GM23338 (cell line): ENCODE data around the gene LDLRAD3. TPM values are rescaled to one million over a fixed set of nuclear protein-coding genes. Genes with fewer than 3 reads are reported as not detected.

Experiments used
- ATAC-seq: fragments of 200-7000 bp; cut with Tn5 transposase; 3 replicates; pipeline ENCODE4 v1.9.1; 2020
- DNase-seq: peaks from one replicate; pipeline ENCODE4 v3.0.0-alpha.2; 2015; ENCODE audit warnings: low spot score
- H2AFZ ChIP-seq: fragments of 200-600 bp; sonication (generic); 2 replicates; pipeline ENCODE4 v1.8.0; 2016; ENCODE audit warnings: antibody characterized with exemption, mild to moderate bottlenecking, moderate library complexity
- H3F3A ChIP-seq: fragments of 200-600 bp; sonication (generic); replicated peaks from 2 replicates; pipeline ENCODE4 v1.8.0; 2017; ENCODE audit warnings: antibody characterized with exemption, mixed run types, low read depth
- H3K27ac ChIP-seq: fragments of 200-600 bp; sonication (generic); 2 replicates; pipeline ENCODE4 v1.6.1; 2016; ENCODE audit warnings: low read depth
- H3K27me3 ChIP-seq: fragments of 200-600 bp; sonication (generic); 2 replicates; pipeline ENCODE4 v1.8.0; 2016; ENCODE audit warnings: mild to moderate bottlenecking, mixed run types, moderate library complexity; ENCODE audit not compliant: insufficient read depth
- H3K36me3 ChIP-seq: fragments of 200-600 bp; sonication (generic); 2 replicates; pipeline ENCODE4 v1.8.0; 2016; ENCODE audit warnings: mild to moderate bottlenecking; ENCODE audit not compliant: insufficient read depth
- H3K4me1 ChIP-seq: fragments of 200-600 bp; sonication (generic); 2 replicates; pipeline ENCODE4 v1.8.0; 2016; ENCODE audit warnings: mild to moderate bottlenecking, moderate library complexity; ENCODE audit not compliant: insufficient read depth
- H3K4me2 ChIP-seq: fragments of 200-600 bp; sonication (generic); 2 replicates; pipeline ENCODE4 v1.7.1; 2017; ENCODE audit warnings: mixed run types
- H3K4me3 ChIP-seq: fragments of 200-600 bp; sonication (generic); 2 replicates; pipeline ENCODE4 v1.6.1; 2016; ENCODE audit warnings: mixed run types
- H3K79me2 ChIP-seq: fragments of 200-600 bp; sonication (generic); replicated peaks from 2 replicates; pipeline ENCODE4 v1.8.0; 2017; ENCODE audit warnings: mild to moderate bottlenecking; ENCODE audit not compliant: insufficient read depth
- H3K9me2 ChIP-seq: fragments of 200-600 bp; sonication (generic); 2 replicates; pipeline ENCODE4 v1.8.0; 2017; ENCODE audit not compliant: insufficient read depth
- H4K20me1 ChIP-seq: fragments of 200-600 bp; sonication (generic); replicated peaks from 2 replicates; pipeline ENCODE4 v1.8.0; 2017; ENCODE audit warnings: mild to moderate bottlenecking; ENCODE audit not compliant: insufficient read depth
- H3K27ac Mint-ChIP-seq: 2 replicates; pipeline ENCODE4 v1.8.0; 2020; ENCODE audit warnings: inconsistent platforms, mild to moderate bottlenecking, moderate library complexity, mixed read lengths
- H3K27me3 Mint-ChIP-seq: 3 replicates; pipeline ENCODE4 v1.8.0; 2022; ENCODE audit warnings: low read depth, mild to moderate bottlenecking, moderate library complexity, mixed read lengths, inconsistent platforms; ENCODE audit not compliant: insufficient read depth, poor library complexity
- H3K36me3 Mint-ChIP-seq: 3 replicates; pipeline ENCODE4 v1.8.0; 2021; ENCODE audit warnings: low read depth, mild to moderate bottlenecking, inconsistent platforms, moderate library complexity, mixed read lengths
- H3K4me1 Mint-ChIP-seq: 3 replicates; pipeline ENCODE4 v1.8.0; 2020; ENCODE audit warnings: mild to moderate bottlenecking, inconsistent platforms, mixed read lengths
- H3K4me3 Mint-ChIP-seq: 3 replicates; pipeline ENCODE4 v1.8.0; 2021; ENCODE audit warnings: moderate library complexity, mild to moderate bottlenecking, inconsistent platforms, mixed read lengths
- H3K9me3 Mint-ChIP-seq: 3 replicates; pipeline ENCODE4 v1.8.0; 2020; ENCODE audit warnings: moderate library complexity, mild to moderate bottlenecking, inconsistent platforms, mixed read lengths
- ETS1 ChIP-seq: IDR thresholded peaks from 2 replicates; pipeline ENCODE4 v1.6.1; 2016; ENCODE audit warnings: antibody characterized with exemption
- EZH2 ChIP-seq: fragments of 200-600 bp; sonication (generic); IDR thresholded peaks from one replicate; pipeline ENCODE4 v1.8.0; 2017; ENCODE audit warnings: antibody characterized with exemption, mild to moderate bottlenecking, low read depth; ENCODE audit not compliant: unreplicated experiment
- EZH2phosphoT487 ChIP-seq: fragments of 200-600 bp; sonication (generic); IDR thresholded peaks from one replicate; pipeline ENCODE4 v1.8.1; 2018; ENCODE audit warnings: antibody characterized with exemption; ENCODE audit not compliant: unreplicated experiment
- POLR2AphosphoS5 ChIP-seq: IDR thresholded peaks from 2 replicates; pipeline ENCODE4 v1.6.1; 2016; ENCODE audit warnings: antibody characterized with exemption, low read depth
- ZNF331 ChIP-seq: fragments of 250-450 bp; sonication (Bioruptor Pico); IDR thresholded peaks from 2 replicates; pipeline ENCODE4 v1.5.0; 2020; ENCODE audit warnings: low read depth, mild to moderate bottlenecking, moderate library complexity
- polyA plus RNA-seq: library from polyadenylated mRNA; unstranded; fragments of >200 nt; fragmentation: Nextera tagmentation; extraction: Ambion mirVana; gene quantifications from 2 replicates; pipeline ENCODE4 v1.2.1, GENCODE V29; 2016
- total RNA-seq: library from RNA; depleted of rRNA; stranded (reverse); fragments of >200 nt; shearing (Covaris generic); gene quantifications from 2 replicates; pipeline ENCODE4 v1.2.3, GENCODE V29; 2014
- TF ChIP-seq, protein P1 (sequence below): fragments of 250-450 bp; sonication (Bioruptor Pico); IDR thresholded peaks from 2 replicates; pipeline ENCODE4 v1.5.0; 2020; ENCODE audit warnings: mild to moderate bottlenecking, moderate library complexity

Gene LDLRAD3
- total and polyA plus RNA-seq, 2 experiments from 2014 or later = 8.5 to 19.4 TPM

- DNase-seq (no peak), ATAC-seq (no peak)
- H3K9me3 Mint-ChIP-seq = peaks cover 9% of the 10 kb centered on the region
- H3K27ac Mint-ChIP-seq = no peak overlapping the region
- no peak overlapping the region for H3K4me3 ChIP-seq
- H3F3A ChIP-seq = no peaks in the 10 kb centered on the region
- peaks cover 2% of the 10 kb centered on the region; the same call in 1 of the 2 replicates for H3K36me3 ChIP-seq
- H3K27ac ChIP-seq = no peak overlapping the region
- no peaks in the 10 kb centered on the region for H3K27me3 ChIP-seq
- H4K20me1 ChIP-seq = peaks cover 9% of the 10 kb centered on the region; the same call in 1 of the 2 replicates
- peaks cover 15% of the 10 kb centered on the region for H3K4me1 Mint-ChIP-seq
- peaks cover 84% of the 10 kb centered on the region for H3K79me2 ChIP-seq
- H3K27me3 Mint-ChIP-seq = peaks cover 6% of the 10 kb centered on the region
- no peak overlapping the region for H3K4me2 ChIP-seq
- TF ChIP-seq, protein P1, sequence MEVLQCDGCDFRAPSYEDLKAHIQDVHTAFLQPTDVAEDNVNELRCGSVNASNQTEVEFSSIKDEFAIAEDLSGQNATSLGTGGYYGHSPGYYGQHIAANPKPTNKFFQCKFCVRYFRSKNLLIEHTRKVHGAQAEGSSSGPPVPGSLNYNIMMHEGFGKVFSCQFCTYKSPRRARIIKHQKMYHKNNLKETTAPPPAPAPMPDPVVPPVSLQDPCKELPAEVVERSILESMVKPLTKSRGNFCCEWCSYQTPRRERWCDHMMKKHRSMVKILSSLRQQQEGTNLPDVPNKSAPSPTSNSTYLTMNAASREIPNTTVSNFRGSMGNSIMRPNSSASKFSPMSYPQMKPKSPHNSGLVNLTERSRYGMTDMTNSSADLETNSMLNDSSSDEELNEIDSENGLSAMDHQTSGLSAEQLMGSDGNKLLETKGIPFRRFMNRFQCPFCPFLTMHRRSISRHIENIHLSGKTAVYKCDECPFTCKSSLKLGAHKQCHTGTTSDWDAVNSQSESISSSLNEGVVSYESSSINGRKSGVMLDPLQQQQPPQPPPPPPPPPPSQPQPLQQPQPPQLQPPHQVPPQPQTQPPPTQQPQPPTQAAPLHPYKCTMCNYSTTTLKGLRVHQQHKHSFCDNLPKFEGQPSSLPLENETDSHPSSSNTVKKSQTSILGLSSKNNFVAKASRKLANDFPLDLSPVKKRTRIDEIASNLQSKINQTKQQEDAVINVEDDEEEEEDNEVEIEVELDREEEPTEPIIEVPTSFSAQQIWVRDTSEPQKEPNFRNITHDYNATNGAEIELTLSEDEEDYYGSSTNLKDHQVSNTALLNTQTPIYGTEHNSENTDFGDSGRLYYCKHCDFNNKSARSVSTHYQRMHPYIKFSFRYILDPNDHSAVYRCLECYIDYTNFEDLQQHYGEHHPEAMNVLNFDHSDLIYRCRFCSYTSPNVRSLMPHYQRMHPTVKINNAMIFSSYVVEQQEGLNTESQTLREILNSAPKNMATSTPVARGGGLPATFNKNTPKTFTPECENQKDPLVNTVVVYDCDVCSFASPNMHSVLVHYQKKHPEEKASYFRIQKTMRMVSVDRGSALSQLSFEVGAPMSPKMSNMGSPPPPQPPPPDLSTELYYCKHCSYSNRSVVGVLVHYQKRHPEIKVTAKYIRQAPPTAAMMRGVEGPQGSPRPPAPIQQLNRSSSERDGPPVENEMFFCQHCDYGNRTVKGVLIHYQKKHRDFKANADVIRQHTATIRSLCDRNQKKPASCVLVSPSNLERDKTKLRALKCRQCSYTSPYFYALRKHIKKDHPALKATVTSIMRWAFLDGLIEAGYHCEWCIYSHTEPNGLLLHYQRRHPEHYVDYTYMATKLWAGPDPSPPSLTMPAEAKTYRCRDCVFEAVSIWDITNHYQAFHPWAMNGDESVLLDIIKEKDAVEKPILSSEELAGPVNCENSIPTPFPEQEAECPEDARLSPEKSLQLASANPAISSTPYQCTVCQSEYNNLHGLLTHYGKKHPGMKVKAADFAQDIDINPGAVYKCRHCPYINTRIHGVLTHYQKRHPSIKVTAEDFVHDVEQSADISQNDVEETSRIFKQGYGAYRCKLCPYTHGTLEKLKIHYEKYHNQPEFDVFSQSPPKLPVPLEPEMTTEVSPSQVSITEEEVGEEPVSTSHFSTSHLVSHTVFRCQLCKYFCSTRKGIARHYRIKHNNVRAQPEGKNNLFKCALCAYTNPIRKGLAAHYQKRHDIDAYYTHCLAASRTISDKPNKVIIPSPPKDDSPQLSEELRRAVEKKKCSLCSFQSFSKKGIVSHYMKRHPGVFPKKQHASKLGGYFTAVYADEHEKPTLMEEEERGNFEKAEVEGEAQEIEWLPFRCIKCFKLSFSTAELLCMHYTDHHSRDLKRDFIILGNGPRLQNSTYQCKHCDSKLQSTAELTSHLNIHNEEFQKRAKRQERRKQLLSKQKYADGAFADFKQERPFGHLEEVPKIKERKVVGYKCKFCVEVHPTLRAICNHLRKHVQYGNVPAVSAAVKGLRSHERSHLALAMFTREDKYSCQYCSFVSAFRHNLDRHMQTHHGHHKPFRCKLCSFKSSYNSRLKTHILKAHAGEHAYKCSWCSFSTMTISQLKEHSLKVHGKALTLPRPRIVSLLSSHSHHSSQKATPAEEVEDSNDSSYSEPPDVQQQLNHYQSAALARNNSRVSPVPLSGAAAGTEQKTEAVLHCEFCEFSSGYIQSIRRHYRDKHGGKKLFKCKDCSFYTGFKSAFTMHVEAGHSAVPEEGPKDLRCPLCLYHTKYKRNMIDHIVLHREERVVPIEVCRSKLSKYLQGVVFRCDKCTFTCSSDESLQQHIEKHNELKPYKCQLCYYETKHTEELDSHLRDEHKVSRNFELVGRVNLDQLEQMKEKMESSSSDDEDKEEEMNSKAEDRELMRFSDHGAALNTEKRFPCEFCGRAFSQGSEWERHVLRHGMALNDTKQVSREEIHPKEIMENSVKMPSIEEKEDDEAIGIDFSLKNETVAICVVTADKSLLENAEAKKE (CRISPR knock-in tag) = no peak
- no peak for TF ChIP-seq EZH2phosphoT487
- TF ChIP-seq ETS1 = no peak
- no peak for TF ChIP-seq ZNF331
- TF ChIP-seq POLR2AphosphoS5 = no peak
- no peak for TF ChIP-seq EZH2
- no peak overlapping the region for H2AFZ ChIP-seq
- H3K4me1 ChIP-seq = peaks cover 18% of the 10 kb centered on the region
- peaks cover 17% of the 10 kb centered on the region for H3K36me3 Mint-ChIP-seq
- H3K9me2 ChIP-seq = peaks cover 12% of the 10 kb centered on the region
- H3K4me3 Mint-ChIP-seq = no peak overlapping the region
These were observed 24.7 kb downstream of the LDLRAD3 start for GRCh38 chr11:35968386-35969088.
